DOHH2 (cell line): ENCODE results near the gene PCDHGA6.
"Not testable (repeated sequence)": the region's sequence is repeated elsewhere in the genome, so short reads cannot be mapped to it uniquely, and the experiment has no call there.

Experiments
- H3F3A ChIP-seq: fragments of 200-600 bp; sonication (generic), shearing (Covaris generic); 2 replicates; pipeline ENCODE4 v1.6.0; 2016; ENCODE audit warnings: antibody characterized with exemption, mild to moderate bottlenecking; ENCODE audit not compliant: control insufficient read depth, insufficient read depth
- H3K27ac ChIP-seq: fragments of 200-600 bp; sonication (generic); 2 replicates; pipeline ENCODE4 v1.5.1; 2014; ENCODE audit warnings: low read depth, mild to moderate bottlenecking, low read length, moderate library complexity
- H3K27me3 ChIP-seq: fragments of 200-600 bp; sonication (generic); 2 replicates; pipeline ENCODE4 v1.6.1; 2014; ENCODE audit warnings: mild to moderate bottlenecking, low read length, mixed read lengths; ENCODE audit not compliant: control insufficient read depth
- H3K36me3 ChIP-seq: fragments of 200-600 bp; sonication (generic); 2 replicates; pipeline ENCODE4 v1.6.1; 2014; ENCODE audit warnings: mild to moderate bottlenecking, low read length, moderate library complexity, mixed read lengths; ENCODE audit not compliant: control insufficient read depth
- H3K4me1 ChIP-seq: fragments of 200-600 bp; sonication (generic); 2 replicates; pipeline ENCODE4 v1.6.1; 2014; ENCODE audit warnings: mild to moderate bottlenecking, low read length, mixed read lengths; ENCODE audit not compliant: control insufficient read depth
- H3K4me2 ChIP-seq: fragments of 200-600 bp; sonication (generic); 2 replicates; pipeline ENCODE4 v1.6.0; 2014; ENCODE audit warnings: mild to moderate bottlenecking, low read length, moderate library complexity
- H3K4me3 ChIP-seq: fragments of 200-600 bp; sonication (generic); 2 replicates; pipeline ENCODE4 v1.5.1; 2014; ENCODE audit warnings: mild to moderate bottlenecking, low read length, mixed read lengths
- H3K79me2 ChIP-seq: fragments of 200-600 bp; sonication (generic); 2 replicates; pipeline ENCODE4 v1.6.1; 2014; ENCODE audit warnings: mild to moderate bottlenecking, low read length, mixed read lengths; ENCODE audit not compliant: control insufficient read depth
- H3K9me2 ChIP-seq: fragments of 200-600 bp; sonication (generic); replicated peaks from 2 replicates; pipeline ENCODE4 v1.6.1; 2014; ENCODE audit warnings: mild to moderate bottlenecking, low read length, mixed read lengths; ENCODE audit not compliant: control insufficient read depth
- H3K9me3 ChIP-seq: fragments of 200-600 bp; sonication (generic); 2 replicates; pipeline ENCODE4 v1.6.1; 2014; ENCODE audit warnings: antibody characterized with exemption, low read length, mixed read lengths; ENCODE audit not compliant: control insufficient read depth, insufficient read depth
- H4K20me1 ChIP-seq: fragments of 200-600 bp; sonication (generic); 2 replicates; pipeline ENCODE4 v1.6.0; 2014; ENCODE audit warnings: low read depth, mild to moderate bottlenecking, antibody characterized with exemption, low read length, moderate library complexity; ENCODE audit not compliant: control insufficient read depth, insufficient read depth
- CTCF ChIP-seq: fragments of 200-600 bp; sonication (generic); IDR thresholded peaks from one replicate; pipeline ENCODE4 v1.5.1; 2014; ENCODE audit warnings: antibody characterized with exemption, mild to moderate bottlenecking, low read depth, low read length; ENCODE audit not compliant: poor library complexity, severe bottlenecking
- EZH2phosphoT487 ChIP-seq: fragments of 200-600 bp; sonication (generic); IDR thresholded peaks from 2 replicates; pipeline ENCODE4 v1.6.1; 2017; ENCODE audit warnings: borderline replicate concordance, mild to moderate bottlenecking, antibody characterized with exemption, low read length, moderate library complexity, mixed read lengths

Gene PCDHGA6

GRCh38 chr5:141387557-141388311 lies 14.0 kb downstream of the PCDHGA6 start, which contains the start of gene PCDHGB4:
PCDHGB4 (plus strand) TSS chr5:141387698; CDS start chr5:141387885, 187 bp downstream.
- H3K9me2 ChIP-seq, H4K20me1 ChIP-seq, H3K27ac ChIP-seq, H3K4me1 ChIP-seq, H3F3A ChIP-seq, H3K27me3 ChIP-seq, H3K79me2 ChIP-seq, H3K4me2 ChIP-seq: not testable (repeated sequence)
- Histone ChIP-seq H3K4me3 (peak within 1 kb of the TSS; percentile 55), H3K9me3 (peaks cover 34% of the 10 kb centered on the region), H3K36me3 (peaks cover 42% of the 10 kb centered on the region)
- TF ChIP-seq CTCF, result peak; percentile 41

GRCh38 chr5:141388661-141389060 lies 15.0 kb downstream of the PCDHGA6 start:
- no peak overlapping the region for H3K27ac ChIP-seq
- no peak overlapping the region for H3K4me2 ChIP-seq
- H3K36me3 ChIP-seq, result peaks cover 42% of the 10 kb centered on the region
- H3K9me3 ChIP-seq, result peaks cover 32% of the 10 kb centered on the region
- peaks cover 2% of the 10 kb centered on the region; the same call in 1 of the 2 replicates for H3F3A ChIP-seq
- peaks cover 7% of the 10 kb centered on the region for H3K79me2 ChIP-seq
- 0 out of 2 replicates have a peak overlapping the region, but pooled peaks have one; percentile 2 for H3K4me3 ChIP-seq
- H3K4me1 ChIP-seq, result no peaks in the 10 kb centered on the region
- no peaks in the 10 kb centered on the region for H4K20me1 ChIP-seq
- no peaks in the 10 kb centered on the region for H3K9me2 ChIP-seq
- H3K27me3 ChIP-seq, result no peaks in the 10 kb centered on the region
- TF ChIP-seq CTCF (no peak), EZH2phosphoT487 (no peak)

- Histone ChIP-seq H3K4me2 (no peak overlapping the region), H3K4me3 (no peak overlapping the region), H4K20me1 (no peaks in the 10 kb centered on the region), H3F3A (peaks cover 2% of the 10 kb centered on the region; the same call in 1 of the 2 replicates), H3K9me2 (no peaks in the 10 kb centered on the region), H3K4me1 (no peaks in the 10 kb centered on the region), H3K79me2 (peaks cover 7% of the 10 kb centered on the region), H3K9me3 (peaks cover 32% of the 10 kb centered on the region), H3K27ac (no peak overlapping the region), H3K27me3 (no peaks in the 10 kb centered on the region), H3K36me3 (peaks cover 43% of the 10 kb centered on the region)
- TF ChIP-seq EZH2phosphoT487 (no peak), CTCF (no peak)
Measured at GRCh38 chr5:141389153-141390042, 15.7 kb downstream of the PCDHGA6 start.
